ENCODE data around the gene KRTAP5-3.

The KRTAP5-3 gene

GRCh38 chr11:1565173-1565903 lies 42.9 kb downstream of the KRTAP5-3 start:
- DNase-seq (ENCODE audit: low read depth in 1 of 2, low spot score in 1 of 2): no peak

DNA sequence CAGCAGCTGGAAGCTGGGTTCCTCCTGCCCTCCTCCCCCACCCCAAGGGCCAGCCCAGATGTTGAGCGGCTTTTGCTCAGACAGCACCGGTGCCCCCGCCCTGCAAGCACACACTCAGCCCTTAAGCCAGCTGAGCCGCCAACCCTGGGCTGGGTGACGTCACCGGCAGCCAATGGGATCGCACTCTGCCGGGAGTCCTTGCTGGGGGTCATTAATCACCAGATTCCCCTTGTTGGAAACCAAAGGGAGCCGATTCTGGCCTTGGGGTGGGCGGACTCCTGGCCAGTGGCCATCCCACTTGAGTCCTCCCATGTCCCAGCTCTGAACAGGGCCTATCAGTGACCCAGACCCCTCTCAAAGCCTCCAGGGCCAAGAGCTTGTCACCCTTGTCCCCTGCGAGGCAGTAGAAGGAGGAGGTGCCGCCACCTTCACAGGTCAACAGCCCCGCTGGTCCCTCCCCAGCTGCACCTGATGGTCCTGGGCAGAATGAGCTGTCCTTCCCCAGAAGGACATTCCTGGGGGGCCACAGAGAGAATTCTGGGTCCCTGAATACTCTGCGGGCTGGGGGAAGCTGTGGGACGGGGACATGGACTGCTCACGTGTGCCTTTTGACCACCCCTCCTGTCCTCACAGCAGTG lies 43.6 kb downstream of the KRTAP5-3 start:
- DNase-seq (ENCODE audit: low read depth in 1 of 2, low spot score in 1 of 2): no peak

DNA sequence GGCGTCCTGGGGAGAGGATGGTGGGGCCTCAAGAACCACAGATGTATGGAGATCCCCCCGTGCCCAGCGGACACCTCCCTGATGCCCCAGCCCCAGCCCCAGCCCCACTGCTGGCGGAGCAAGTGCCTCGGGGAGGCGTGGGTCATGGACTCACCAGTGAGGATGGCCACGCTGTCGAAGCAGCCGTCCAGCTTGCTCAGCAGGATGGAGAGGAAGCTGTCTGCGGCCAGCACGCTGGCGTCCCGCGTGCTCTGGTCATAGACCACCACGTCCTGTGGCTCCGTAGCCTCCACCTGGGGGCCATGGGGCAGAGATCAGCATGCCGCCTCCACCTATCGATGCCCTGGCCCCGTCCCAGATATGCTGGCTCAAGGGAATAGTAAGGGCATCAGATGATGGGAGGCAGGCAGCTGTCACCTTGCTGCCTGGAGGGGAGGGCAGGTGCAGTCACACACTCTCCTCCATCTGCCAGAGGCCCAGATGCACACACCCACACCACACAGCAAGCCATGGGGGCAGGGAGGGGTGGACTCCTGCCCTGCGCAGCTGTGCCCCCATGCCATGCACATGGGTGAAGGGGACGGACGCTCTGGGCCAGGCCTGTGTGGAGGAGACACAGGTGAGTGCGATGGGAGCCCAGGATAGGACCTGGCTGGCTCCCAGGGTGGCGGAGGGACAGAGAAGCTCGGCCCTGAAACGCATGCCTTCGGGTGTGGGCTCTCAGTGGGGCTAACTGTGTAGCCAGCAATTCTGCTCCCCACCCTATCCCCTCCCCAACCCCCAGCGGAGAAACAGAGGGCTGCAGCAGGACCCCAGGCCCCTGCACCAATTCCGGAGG lies 44.3 kb downstream of the KRTAP5-3 start:
- DNase-seq (ENCODE audit: low read depth in 1 of 2, low spot score in 1 of 2): no peak

DNA sequence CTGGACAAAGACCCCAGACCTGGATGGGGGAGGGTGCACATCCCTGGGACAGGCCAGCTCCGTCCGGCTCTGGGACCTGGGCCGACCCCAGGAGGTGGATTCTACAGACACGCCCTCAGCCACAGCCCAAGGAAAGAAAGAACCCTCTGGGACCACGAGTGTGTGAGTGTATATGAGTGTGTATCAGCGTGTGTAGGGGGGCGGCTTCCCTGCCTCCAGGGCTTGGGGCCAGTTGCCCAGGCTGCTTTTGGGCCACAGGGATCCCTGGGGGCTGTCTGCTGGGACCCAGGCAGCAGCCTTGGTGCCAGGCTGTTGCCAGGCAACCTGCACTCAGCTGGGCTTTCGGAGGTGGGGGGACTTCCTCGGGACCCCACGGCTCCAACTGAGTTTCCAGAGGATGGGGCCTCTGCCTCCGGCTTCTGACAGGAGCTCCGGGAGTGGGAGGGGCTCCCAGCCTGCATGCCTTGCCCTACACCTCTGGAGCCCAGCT lies 45.1 kb downstream of the KRTAP5-3 start:
- no peak for DNase-seq (ENCODE audit: low read depth in 1 of 2, low spot score in 1 of 2)

- DNase-seq (ENCODE audit: low read depth in 1 of 2, low spot score in 1 of 2): no peak
Observed at GRCh38 chr11:1562469-1563148, 45.7 kb downstream of the KRTAP5-3 start.

DNA sequence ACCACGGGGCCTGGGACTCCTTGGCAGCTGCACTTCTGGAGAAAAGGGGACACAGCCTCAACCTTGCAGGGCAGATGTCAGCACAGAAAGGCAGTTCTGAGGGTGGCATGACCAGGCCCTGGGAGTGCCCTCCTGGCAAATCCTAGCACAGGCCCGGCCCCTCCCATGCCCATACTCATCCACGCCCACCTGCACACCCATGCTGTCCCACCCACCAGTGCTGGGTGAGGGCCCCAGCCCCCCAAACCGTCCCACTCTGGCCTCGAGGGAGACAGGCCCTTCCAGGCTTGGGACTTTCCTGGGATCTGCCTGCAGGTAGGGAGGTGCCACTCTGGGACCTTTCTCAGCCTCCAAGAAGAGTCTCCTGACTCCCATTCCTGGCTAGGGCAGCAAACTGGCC lies 46.3 kb downstream of the KRTAP5-3 start:
- DNase-seq (ENCODE audit: low read depth in 1 of 2, low spot score in 1 of 2): no peak

DNA sequence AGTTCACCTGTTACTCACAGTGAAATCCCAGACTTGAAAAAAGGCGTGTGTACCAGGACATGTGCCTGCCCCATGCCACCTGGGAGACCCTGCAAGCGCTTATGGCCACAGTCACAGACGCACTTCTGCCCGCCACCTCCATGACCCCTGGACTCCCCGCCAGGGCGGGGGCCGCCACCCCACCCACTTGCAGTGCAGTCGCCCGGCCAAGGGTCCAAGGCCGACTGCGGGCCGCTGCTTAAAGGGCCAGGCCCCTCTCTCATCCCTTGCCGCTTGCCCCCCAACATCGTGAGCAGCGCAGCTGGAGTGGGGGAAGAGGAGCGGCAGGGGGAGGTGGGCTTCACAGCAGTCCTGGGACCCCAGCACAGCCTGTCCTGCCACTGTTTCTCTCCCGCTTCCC lies 47.0 kb downstream of the KRTAP5-3 start:
- DNase-seq (ENCODE audit: low read depth in 1 of 2, low spot score in 1 of 2): no peak

DNA sequence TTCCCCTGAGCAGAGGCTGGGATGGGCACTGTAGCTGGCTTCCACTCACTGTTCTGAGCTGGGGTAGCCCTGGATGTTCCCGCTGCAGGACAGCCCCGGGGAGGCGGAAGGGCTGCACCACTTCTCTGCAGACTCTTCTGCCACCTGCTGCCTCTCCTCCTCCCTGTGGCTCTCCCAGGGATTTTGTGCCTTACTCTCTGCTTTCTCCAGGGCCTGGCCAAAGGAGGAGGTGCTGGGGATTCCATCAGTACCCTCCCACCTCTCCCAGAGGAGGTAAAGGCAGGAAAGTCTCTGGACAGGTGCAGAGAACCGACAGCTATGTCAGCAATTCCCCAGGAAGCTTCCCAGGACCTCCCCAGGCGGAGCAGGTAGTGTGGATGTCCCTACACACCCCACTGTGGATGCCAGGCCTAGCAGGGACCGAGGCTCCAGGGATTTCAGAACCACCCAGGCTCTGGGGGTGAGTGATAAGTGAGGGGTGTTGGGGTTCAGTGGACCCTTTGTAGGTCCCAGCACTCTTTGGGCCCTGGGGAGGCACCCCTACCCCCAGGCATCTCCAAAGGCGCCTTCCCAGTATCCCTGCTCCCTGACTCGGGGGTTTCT lies 47.5 kb downstream of the KRTAP5-3 start:
- no peak for DNase-seq (ENCODE audit: low read depth in 1 of 2, low spot score in 1 of 2)

GRCh38 chr11:1560002-1560648 lies 48.1 kb downstream of the KRTAP5-3 start:
- no peak for DNase-seq (ENCODE audit: low read depth in 1 of 2, low spot score in 1 of 2)

- DNase-seq (ENCODE audit: low read depth in 1 of 2, low spot score in 1 of 2): no peak
Observed at GRCh38 chr11:1559111-1559951, 48.9 kb downstream of the KRTAP5-3 start.

GRCh38 chr11:1558775-1559110 lies 49.5 kb downstream of the KRTAP5-3 start:
- DNase-seq (ENCODE audit: low read depth in 1 of 2, low spot score in 1 of 2): no peak

GRCh38 chr11:1557904-1558774 lies 50.1 kb downstream of the KRTAP5-3 start:
- DNase-seq (ENCODE audit: low read depth in 1 of 2, low spot score in 1 of 2): no peak

Data from stimulated activated CD4-positive, alpha-beta T cell treated with anti-CD3 and anti-CD28 coated beads, Interleukin-15, amount 100 ng/mL, for 1 hour (primary cell).